Psoas muscle (tissue), 8 donors: ENCODE data around the gene NEU1. TPM values are rescaled to one million over a fixed set of nuclear protein-coding genes. Genes with fewer than 3 reads are reported as not detected.

Experiments used
- ATAC-seq, 4 donors: fragments of 200-7000 bp; cut with Tn5 transposase; one replicate each; pipeline ENCODE4 v1.9.1; 2020; ENCODE audit warnings: moderate library complexity in 3 of 4, mild to moderate bottlenecking in 2 of 4
- DNase-seq, 2 donors: peaks; one replicate each; pipeline ENCODE4 v3.0.0-alpha.2; 2020
- H3K27ac ChIP-seq: fragments of 200-600 bp; one replicate; pipeline ENCODE4 v1.8.0; 2022
- H3K27me3 ChIP-seq, 3 donors: fragments of 200-600 bp in 1 of 3; one replicate each; pipeline versions ENCODE4 v1.6.1 to v1.8.0; 2013 to 2022; ENCODE audit warnings: low read length in 2 of 3, mild to moderate bottlenecking in 2 of 3, moderate library complexity in 1 of 3; ENCODE audit not compliant: insufficient read depth in 3 of 3
- H3K36me3 ChIP-seq, 2 donors: fragments of 200-600 bp in 1 of 2; one replicate each; pipeline versions ENCODE4 v1.6.1 to v1.8.0; 2013 to 2022; ENCODE audit warnings: low read depth in 1 of 2, mild to moderate bottlenecking in 1 of 2, moderate library complexity in 1 of 2; ENCODE audit not compliant: insufficient read depth in 1 of 2
- H3K4me1 ChIP-seq: fragments of 200-600 bp; one replicate; pipeline ENCODE4 v1.8.0; 2022
- H3K4me3 ChIP-seq: fragments of 200-600 bp; one replicate; pipeline ENCODE4 v1.8.0; 2022; ENCODE audit warnings: mild to moderate bottlenecking
- H3K9me3 ChIP-seq: fragments of 200-600 bp; one replicate; pipeline ENCODE4 v1.8.0; 2022
- WGBS, 3 donors: extraction: QIAGEN DNeasy Blood & Tissue Kit; methylation state at CpG; one replicate each; pipeline versions ENCODE4 v1.1.6 to v1.1.7; 2013; 5-methylcytosine and 5-hydroxymethylcytosine counted together
- intact Hi-C, 2 donors: fragments of 100-400 bp; cut with DNase I; formaldehyde crosslinking; loops; one replicate each; pipeline versions ENCODE4 v1.11.0 to v1.14.2; 2022
- polyA plus RNA-seq, 3 donors: library from polyadenylated mRNA; stranded (reverse); fragments of 200-250 nt; gene quantifications; one replicate each; pipeline ENCODE4 v1.2.3, GENCODE V29; 2013
- total RNA-seq, 4 donors: library from RNA; stranded (reverse); fragmentation: NEBNext Ultra II Directional in 2 of 4; extraction: Animal tissue kit (Norgen Biotek cat#: 25700) in 2 of 4; gene quantifications; one replicate each; pipeline versions ENCODE4 v1.2.1 to v1.2.4, GENCODE V29; 2021 to 2023
- TF ChIP-seq, protein P1 (sequence below): fragments of 200-600 bp; IDR thresholded peaks from one replicate; pipeline ENCODE4 v1.8.0; 2022; ENCODE audit warnings: antibody characterized with exemption
- donor health status: healthy with polysubstance abuse.
- donor health status: DM: no; HTN: no; CAD: no; lungs with moderate emphysema.
- donor health status: Bipolar disorder and iron deficiency.
- donor health status: healthy.
- donor health status: DM: yes; HTN: yes; CAD: no.
- donor health status: DM: no; HTN: no; CAD: no.
- donor health status: DM: no; HTN: no; CAD: no.
- donor health status: DM: yes; HTN: yes; CAD: no.

Gene NEU1
- total and polyA plus RNA-seq, 7 donors: 14.2 to 39.8 (median 20.6) TPM

DNA sequence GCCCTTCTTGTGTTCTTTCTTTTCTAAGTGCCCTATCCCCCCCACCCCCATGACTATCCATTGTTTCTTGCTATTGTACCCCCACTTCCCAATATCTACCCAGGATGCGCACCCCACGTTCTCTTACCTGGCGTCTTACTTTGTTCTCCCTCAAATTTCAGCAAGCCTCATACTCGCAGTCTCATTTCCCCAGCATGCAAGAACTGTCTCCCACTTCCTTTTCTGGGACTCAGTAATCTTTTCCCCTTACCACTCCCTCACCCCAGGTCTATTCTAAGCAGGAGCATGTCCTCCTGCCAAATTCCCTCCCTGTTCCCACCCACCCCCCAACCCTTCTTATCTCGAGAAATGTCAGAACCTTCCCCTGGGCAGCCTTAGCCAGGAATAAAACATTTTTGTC lies 36.6 kb upstream of the NEU1 start:
- H3K4me3 ChIP-seq: peak overlapping the region; percentile 77
- H3K4me1 ChIP-seq: peaks cover 19% of the 10 kb centered on the region
- ATAC-seq (no peak), DNase-seq (no peak)
- peaks cover 0 to 19% of the 10 kb centered on the region in 2 donors for H3K36me3 ChIP-seq
- no peak overlapping the region for H3K27ac ChIP-seq
- intact Hi-C loops: loop anchor here in 1 of 2 donors (10.0 kb wide), 1 partner anchor 354 kb away; the partner anchor contains the start of genes ATP6V1G2, DDX39B and NFKBIL1
- H3K9me3 ChIP-seq: no peaks in the 10 kb centered on the region
- TF ChIP-seq, protein P1, sequence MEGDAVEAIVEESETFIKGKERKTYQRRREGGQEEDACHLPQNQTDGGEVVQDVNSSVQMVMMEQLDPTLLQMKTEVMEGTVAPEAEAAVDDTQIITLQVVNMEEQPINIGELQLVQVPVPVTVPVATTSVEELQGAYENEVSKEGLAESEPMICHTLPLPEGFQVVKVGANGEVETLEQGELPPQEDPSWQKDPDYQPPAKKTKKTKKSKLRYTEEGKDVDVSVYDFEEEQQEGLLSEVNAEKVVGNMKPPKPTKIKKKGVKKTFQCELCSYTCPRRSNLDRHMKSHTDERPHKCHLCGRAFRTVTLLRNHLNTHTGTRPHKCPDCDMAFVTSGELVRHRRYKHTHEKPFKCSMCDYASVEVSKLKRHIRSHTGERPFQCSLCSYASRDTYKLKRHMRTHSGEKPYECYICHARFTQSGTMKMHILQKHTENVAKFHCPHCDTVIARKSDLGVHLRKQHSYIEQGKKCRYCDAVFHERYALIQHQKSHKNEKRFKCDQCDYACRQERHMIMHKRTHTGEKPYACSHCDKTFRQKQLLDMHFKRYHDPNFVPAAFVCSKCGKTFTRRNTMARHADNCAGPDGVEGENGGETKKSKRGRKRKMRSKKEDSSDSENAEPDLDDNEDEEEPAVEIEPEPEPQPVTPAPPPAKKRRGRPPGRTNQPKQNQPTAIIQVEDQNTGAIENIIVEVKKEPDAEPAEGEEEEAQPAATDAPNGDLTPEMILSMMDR: no peak
- no peaks in the 10 kb centered on the region for H3K27me3 ChIP-seq
- WGBS, 3 donors: 74 to 79% (median 75%) methylated on average over 5 of the region's 5 CpGs

DNA sequence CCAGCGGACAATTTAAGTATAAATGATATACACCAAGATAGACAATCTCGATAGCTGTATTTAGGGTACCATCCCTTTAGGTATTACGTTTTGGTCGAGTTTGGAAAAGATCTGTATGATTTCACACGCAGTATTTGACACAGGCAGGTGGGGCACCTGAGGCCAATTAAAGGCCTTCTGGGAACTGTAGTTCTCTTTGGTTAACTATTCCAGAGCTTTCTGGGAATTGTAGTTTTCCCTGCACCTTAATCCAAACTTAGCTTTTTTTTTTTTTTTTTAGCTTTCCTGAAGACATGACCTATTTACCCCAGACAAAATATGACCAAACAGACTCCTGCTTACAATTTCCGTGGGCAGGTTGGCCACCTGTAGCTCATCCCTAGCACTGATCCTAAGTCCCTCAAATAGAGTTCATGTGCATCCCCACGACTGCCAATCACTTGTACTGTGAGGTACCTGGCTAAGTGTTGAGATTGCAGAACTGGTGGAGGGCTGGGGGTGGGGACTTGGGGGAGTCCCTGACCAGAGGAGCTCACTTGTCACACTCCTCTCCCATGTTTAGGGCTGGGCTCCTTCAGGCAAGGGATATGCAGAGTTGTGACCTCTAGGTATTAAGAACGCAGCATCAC lies 35.9 kb upstream of the NEU1 start:
- TF ChIP-seq, protein P1: no peak
- Histone ChIP-seq H3K4me3 (peak overlapping the region; percentile 77), H3K36me3 (peaks cover 0 to 26% of the 10 kb centered on the region in 2 donors), H3K27ac (peak overlapping the region; percentile 85), H3K27me3 (no peaks in the 10 kb centered on the region), H3K9me3 (no peaks in the 10 kb centered on the region), H3K4me1 (peaks cover 19% of the 10 kb centered on the region)
- DNase-seq (no peak), ATAC-seq (peak in 3 of 4 donors; percentile 34 to 69 (median 47))
- 14 to 18% (median 15%) methylated on average over 8 of the region's 8 CpGs for WGBS, 3 donors
- intact Hi-C loops: loop anchor here in 1 of 2 donors (10.0 kb wide), 1 partner anchor 354 kb away; the partner anchor contains the start of genes ATP6V1G2, DDX39B and NFKBIL1

DNA sequence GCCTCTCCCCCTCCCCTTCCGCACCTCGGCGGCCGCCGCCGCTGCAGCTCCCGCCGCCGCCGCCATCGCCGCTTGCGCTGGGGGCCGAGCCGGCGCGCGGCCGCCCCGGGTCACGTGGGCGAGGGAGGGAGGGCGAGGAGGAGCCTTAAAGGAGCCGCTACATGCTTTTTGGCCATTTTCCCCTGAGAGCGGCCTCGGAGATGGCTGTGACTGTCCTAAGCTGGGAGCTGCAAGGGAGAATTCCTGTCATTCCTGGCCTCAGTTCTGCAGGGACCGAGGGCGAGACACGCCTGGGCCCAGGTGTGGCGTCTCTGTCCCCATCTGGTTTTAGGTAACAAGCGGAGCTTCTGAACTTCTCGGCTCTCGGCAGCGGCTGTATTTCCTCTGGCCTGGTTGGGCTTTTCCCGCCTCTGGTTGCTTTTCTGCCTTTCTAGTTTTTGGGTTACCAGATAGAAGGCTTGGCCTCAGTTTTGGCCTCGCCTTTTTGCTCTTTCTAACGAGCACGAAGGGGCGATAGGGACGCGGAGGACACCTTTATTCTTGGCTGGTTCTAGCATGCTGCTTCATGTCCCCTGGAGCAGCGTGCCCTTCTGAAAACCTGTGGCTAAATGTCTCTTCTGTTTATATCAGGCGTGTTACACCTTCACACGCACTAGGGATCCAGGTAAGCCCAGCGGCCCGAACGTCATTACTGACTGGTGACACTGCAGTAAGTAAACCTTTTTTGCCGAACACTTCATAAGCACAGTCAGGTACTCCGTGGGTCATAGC lies 35.2 kb upstream of the NEU1 start, which contains the start of gene EHMT2:
EHMT2 (minus strand) TSS at position 87 of the 771 bp plus-strand sequence; CDS start at position 66, 21 bp downstream.
- H3K9me3 ChIP-seq: no peaks in the 10 kb centered on the region
- H3K4me3 ChIP-seq: peak within 1 kb of the TSS; percentile 77
- DNase-seq (peak; percentile 85 to 93), ATAC-seq (peak; percentile 72 to 84 (median 73))
- peak within 1 kb of the TSS; percentile 85 for H3K27ac ChIP-seq
- TF ChIP-seq, protein P1: peak; percentile 6
- WGBS, 3 donors: 0 to 1% (median 0%) methylated on average over 41 to 49 of the region's 49 CpGs
- intact Hi-C loops: loop anchor here in 1 of 2 donors (2.0 to 10.0 kb wide), 2 partner anchors 63 to 353 kb away; partner anchors contain the start of genes ATP6V1G2, DDX39B and NFKBIL1
- H3K4me1 ChIP-seq: peaks cover 16% of the 10 kb centered on the region
- H3K36me3 ChIP-seq: peaks cover 0 to 33% of the 10 kb centered on the region in 2 donors
- H3K27me3 ChIP-seq: no peaks in the 10 kb centered on the region

DNA sequence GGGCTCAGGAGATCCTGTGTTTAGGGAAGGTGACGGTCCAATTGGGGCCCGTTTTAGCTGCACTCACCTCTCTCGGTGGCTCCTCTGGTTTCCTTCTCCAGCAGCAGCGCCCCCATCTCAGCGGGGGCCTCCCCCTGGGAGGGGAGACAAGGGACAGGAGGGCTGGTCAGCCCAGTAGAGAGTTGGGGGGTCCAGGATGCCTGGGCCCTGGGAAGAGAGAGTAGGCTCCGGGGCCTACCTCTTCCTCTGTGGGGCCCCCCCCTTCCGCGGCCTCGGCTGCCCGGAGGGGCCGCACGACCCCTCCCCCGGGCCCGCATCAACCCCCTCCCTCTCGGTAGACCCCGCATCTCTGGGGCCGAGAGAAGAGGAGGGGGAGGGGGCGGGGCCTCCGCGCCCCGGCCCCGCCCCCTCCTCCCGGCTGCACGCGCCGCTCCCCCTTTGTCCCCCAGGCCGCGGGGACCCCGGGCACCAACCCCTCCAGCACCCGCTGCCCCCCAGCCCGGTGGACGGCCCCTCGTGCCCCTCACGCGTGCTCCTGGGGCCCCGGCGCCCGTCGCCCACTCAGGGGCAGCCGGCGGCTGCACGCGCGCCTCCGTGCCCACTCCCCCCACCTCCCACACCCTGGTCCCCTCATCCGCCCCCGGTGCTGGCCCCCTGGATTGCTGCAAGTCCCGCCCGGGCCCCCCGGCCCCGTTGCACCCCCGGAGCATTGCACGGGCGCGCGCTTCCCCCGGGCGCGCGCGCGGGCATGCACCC lies 34.4 kb upstream of the NEU1 start:
- no peak for ATAC-seq

More for the DNA sequence above, 34.4 kb upstream of the NEU1 start:
- Histone ChIP-seq H3K27me3 (no peaks in the 10 kb centered on the region), H3K4me3 (peak overlapping the region; percentile 77), H3K9me3 (no peaks in the 10 kb centered on the region), H3K4me1 (peaks cover 15% of the 10 kb centered on the region), H3K27ac (peak overlapping the region; percentile 85), H3K36me3 (peaks cover 0 to 41% of the 10 kb centered on the region in 2 donors)
- TF ChIP-seq, protein P1: no peak
- DNase-seq: no peak
- intact Hi-C loops: loop anchor here in 1 of 2 donors (2.0 to 10.0 kb wide), 2 partner anchors 62 to 352 kb away; partner anchors contain the start of genes ATP6V1G2, DDX39B and NFKBIL1
- WGBS, 3 donors: 1 to 10% (median 6%) methylated on average over 7 to 62 of the region's 62 CpGs
